OCI-LY3 (cell line): ENCODE data around the gene STAP2.

Experiments used
- EZH2phosphoT487 ChIP-seq: fragments of 200-600 bp; shearing (Covaris generic); IDR thresholded peaks from 2 replicates; pipeline ENCODE4 v1.6.1; 2018; ENCODE audit warnings: antibody characterized with exemption, mixed run types, low read depth
- TF ChIP-seq, protein P1 (sequence below): fragments of 200-600, 300-600 bp; sonication (generic); IDR thresholded peaks from 2 replicates; pipeline ENCODE4 v1.5.1; 2014; ENCODE audit warnings: antibody characterized with exemption, low read length, low read depth

DNA sequence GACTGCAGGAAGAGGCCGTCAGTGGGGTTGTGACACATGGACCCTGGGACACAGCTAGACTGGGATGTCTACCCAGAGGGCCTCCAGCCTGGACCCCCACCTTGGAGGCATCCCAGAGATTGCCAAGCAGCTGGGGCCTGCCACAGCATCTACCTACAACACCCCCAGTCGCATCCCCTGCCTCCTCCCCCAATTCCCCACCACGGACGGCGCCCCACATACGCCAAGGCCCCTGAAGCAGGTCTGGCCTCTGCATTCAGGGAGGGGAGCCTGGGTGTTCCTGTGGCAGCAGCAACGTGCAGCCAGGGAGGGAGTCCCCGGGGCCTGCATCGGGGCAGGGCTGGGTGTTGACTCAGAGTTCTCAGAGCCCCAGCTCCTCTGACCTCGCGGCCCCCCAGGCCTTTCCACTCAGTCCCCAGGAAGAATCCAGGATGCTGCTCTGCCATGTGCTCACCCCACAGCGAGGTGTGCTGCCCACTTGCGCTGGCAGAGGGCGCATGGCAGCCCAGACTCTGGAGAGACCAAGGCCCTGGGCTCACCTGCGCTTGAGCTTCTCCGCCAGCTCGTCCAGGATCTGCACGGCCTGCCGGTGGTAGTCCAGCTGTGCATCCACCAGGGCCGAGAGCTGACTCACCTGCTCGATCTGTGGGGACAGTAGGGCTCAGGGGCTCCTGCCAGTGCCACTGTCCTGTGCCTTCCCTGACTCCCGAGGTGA, 24.4 kb upstream of the STAP2 start:
- TF ChIP-seq, protein P1, sequence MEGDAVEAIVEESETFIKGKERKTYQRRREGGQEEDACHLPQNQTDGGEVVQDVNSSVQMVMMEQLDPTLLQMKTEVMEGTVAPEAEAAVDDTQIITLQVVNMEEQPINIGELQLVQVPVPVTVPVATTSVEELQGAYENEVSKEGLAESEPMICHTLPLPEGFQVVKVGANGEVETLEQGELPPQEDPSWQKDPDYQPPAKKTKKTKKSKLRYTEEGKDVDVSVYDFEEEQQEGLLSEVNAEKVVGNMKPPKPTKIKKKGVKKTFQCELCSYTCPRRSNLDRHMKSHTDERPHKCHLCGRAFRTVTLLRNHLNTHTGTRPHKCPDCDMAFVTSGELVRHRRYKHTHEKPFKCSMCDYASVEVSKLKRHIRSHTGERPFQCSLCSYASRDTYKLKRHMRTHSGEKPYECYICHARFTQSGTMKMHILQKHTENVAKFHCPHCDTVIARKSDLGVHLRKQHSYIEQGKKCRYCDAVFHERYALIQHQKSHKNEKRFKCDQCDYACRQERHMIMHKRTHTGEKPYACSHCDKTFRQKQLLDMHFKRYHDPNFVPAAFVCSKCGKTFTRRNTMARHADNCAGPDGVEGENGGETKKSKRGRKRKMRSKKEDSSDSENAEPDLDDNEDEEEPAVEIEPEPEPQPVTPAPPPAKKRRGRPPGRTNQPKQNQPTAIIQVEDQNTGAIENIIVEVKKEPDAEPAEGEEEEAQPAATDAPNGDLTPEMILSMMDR, result peak; percentile 36
- TF ChIP-seq EZH2phosphoT487, result no peak
